ENCODE data around the gene ALG6.
A peak's percentile ranks its signal among the peaks of the same experiment; 100 is the strongest.
"Not testable (repeated sequence)": the region's sequence is repeated elsewhere in the genome, so short reads cannot be mapped to it uniquely, and the experiment has no call there.

ALG6 gene

DNA sequence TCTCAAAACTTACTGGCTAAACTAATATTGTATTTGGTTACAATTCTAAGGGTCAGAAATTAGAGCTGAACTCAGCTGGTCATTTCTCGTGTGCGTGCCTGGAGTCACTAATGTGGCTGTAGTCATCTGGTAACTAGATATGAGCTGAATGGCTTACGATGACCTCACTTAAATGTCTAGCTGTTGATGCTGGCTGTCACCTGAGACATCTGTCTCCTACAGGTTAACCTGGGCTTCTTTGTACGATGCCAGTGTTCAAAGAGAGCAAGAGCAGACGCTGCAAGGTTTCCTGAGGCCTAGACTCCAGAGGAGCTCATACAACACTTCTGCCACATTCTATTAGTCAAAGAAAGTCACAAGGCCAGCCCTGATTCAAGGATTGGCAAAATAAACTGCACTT is 17.1 kb upstream of the ALG6 start:
- Histone ChIP-seq H3K79me1 (ENCODE audit: low read length) (no peaks in the 10 kb centered on the region), H2BK15ac (replicated peaks; ENCODE audit: low read depth) (no peak overlapping the region), H4K5ac (ENCODE audit: low read length) (no peak overlapping the region), H4K8ac (ENCODE audit: low read depth, low read length) (no peak overlapping the region), H3K27ac (ENCODE audit: low read depth, low read length) (no peak overlapping the region), H3K36me3 (ENCODE audit: control insufficient read depth, insufficient read depth, low read length) (no peaks in the 10 kb centered on the region), H3K18ac (ENCODE audit: low read length) (no peak overlapping the region), H3K27me3 (ENCODE audit: insufficient read depth, low read length, poor library complexity) (no peaks in the 10 kb centered on the region), H3K79me2 (ENCODE audit: control insufficient read depth, insufficient read depth, low read length) (no peaks in the 10 kb centered on the region), H2BK5ac (ENCODE audit: low read length) (no peak overlapping the region), H3K23ac (ENCODE audit: low read length) (no peak overlapping the region), H3K56ac (ENCODE audit: low read length) (no peak overlapping the region), H3K4ac (ENCODE audit: low read depth, low read length) (no peak overlapping the region), H3K4me2 (ENCODE audit: low read length) (no peak overlapping the region), H3K4me3 (ENCODE audit: low read length) (no peak overlapping the region), H3K9ac (ENCODE audit: low read length) (no peak overlapping the region), H2BK120ac (ENCODE audit: low read depth, low read length) (no peak overlapping the region), H3K4me1 (ENCODE audit: control insufficient read depth, low read depth, low read length) (no peaks in the 10 kb centered on the region), H2AK5ac (ENCODE audit: low read length) (no peak overlapping the region)
- DNase-seq: no peak
- WGBS (ENCODE audit: extremely low coverage, insufficient coverage, low lambda C conversion rate): no CpG with 5 or more reads among the region's 5 CpGs

DNA sequence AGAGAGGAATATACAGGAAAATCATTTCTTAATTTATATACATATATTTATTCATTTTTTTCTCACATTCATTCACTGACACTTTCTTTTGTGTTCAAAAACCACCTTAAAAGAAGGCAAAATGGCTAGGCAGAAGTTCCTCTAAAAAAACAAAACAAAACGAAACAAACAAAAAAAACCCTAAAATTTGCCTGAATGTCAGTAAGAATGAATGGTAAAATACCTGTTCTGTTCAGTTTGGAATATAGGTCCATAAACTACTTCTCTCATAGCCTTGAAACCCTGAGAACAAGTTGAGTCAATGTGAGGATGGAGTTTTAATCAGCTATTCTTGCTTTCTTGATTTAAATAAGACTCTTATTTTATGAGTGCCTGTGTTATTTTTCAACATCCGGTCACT is 14.7 kb upstream of the ALG6 start:
- no peak for DNase-seq
- Histone ChIP-seq H2BK5ac (ENCODE audit: low read length) (no peak overlapping the region), H3K18ac (ENCODE audit: low read length) (no peak overlapping the region), H2AK5ac (ENCODE audit: low read length) (no peak overlapping the region), H3K9ac (ENCODE audit: low read length) (no peak overlapping the region), H4K5ac (ENCODE audit: low read length) (no peak overlapping the region), H3K27me3 (ENCODE audit: insufficient read depth, low read length, poor library complexity) (no peaks in the 10 kb centered on the region), H3K27ac (ENCODE audit: low read depth, low read length) (no peak overlapping the region), H3K4me1 (ENCODE audit: control insufficient read depth, low read depth, low read length) (no peaks in the 10 kb centered on the region), H3K36me3 (ENCODE audit: control insufficient read depth, insufficient read depth, low read length) (no peaks in the 10 kb centered on the region), H3K23ac (ENCODE audit: low read length) (no peak overlapping the region), H3K4me2 (ENCODE audit: low read length) (no peak overlapping the region), H3K4me3 (ENCODE audit: low read length) (no peak overlapping the region), H3K79me2 (ENCODE audit: control insufficient read depth, insufficient read depth, low read length) (no peaks in the 10 kb centered on the region), H2BK120ac (ENCODE audit: low read depth, low read length) (no peak overlapping the region), H3K56ac (ENCODE audit: low read length) (no peak overlapping the region), H4K8ac (ENCODE audit: low read depth, low read length) (no peak overlapping the region), H3K4ac (ENCODE audit: low read depth, low read length) (no peak overlapping the region), H3K79me1 (ENCODE audit: low read length) (no peaks in the 10 kb centered on the region), H2BK15ac (replicated peaks; ENCODE audit: low read depth) (no peak overlapping the region)
- no CpG with 5 or more reads among the region's 2 CpGs for WGBS (ENCODE audit: extremely low coverage, insufficient coverage, low lambda C conversion rate)

DNA sequence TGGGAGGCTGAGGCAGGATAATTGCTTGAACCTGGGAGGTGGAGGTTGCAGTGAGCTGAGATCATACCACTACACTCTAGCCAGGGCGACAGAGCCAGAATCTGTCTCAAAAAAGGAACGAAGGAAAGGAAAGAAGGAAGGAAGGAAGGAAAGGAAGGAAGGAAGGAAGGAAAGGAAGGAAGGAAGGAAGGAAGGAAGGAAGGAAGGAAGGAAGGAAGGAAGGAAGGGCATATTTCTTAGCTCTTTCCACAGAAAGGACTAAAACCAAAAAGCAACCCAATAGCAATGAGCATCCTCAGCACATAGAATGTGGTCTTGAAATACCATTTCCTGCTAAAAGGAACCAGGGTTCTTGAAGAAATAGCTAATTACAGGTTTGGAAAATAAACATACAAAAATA is 11.2 kb upstream of the ALG6 start:
- H3K4me1 ChIP-seq (ENCODE audit: control insufficient read depth, low read depth, low read length): not testable (repeated sequence)
- no CpG with 5 or more reads among the region's 2 CpGs for whole genome bisulfite sequencing (ENCODE audit: extremely low coverage, insufficient coverage, low lambda C conversion rate)

DNA sequence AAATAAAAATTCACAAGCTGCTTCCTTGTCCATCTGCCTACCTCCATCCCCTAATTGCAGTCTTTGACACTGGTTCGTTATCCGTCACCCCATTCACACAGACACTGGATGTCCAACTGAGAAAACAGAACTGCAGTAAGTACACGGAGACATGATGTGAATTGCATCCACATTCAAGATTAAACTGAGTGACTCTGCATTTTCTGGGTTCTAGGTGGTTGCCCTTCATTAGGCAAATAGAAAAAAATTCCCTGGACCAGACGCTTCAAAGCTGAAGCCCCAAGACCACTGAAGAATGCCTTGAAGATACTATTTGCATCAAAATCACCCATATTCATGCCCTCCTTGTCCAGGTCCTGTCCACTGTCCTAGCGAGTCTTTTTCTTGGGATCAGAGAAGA is 7.9 kb upstream of the ALG6 start:
- H2BK15ac ChIP-seq (replicated peaks; ENCODE audit: low read depth): no peak overlapping the region
- H3K4me2 ChIP-seq (ENCODE audit: low read length): no peak overlapping the region
- H3K23ac ChIP-seq (ENCODE audit: low read length): no peak overlapping the region
- H3K4me1 ChIP-seq (ENCODE audit: control insufficient read depth, low read depth, low read length): no peaks in the 10 kb centered on the region
- H4K5ac ChIP-seq (ENCODE audit: low read length): no peak overlapping the region
- H3K27me3 ChIP-seq (ENCODE audit: insufficient read depth, low read length, poor library complexity): no peaks in the 10 kb centered on the region
- no peak for DNase-seq
- H2BK5ac ChIP-seq (ENCODE audit: low read length): no peak overlapping the region
- H3K4me3 ChIP-seq (ENCODE audit: low read length): no peak overlapping the region
- no peak overlapping the region for H3K56ac ChIP-seq (ENCODE audit: low read length)
- no peak overlapping the region for H3K9ac ChIP-seq (ENCODE audit: low read length)
- no peak overlapping the region for H3K4ac ChIP-seq (ENCODE audit: low read depth, low read length)
- H3K79me2 ChIP-seq (ENCODE audit: control insufficient read depth, insufficient read depth, low read length): no peaks in the 10 kb centered on the region
- no peak overlapping the region for H3K18ac ChIP-seq (ENCODE audit: low read length)
- no peak overlapping the region for H3K27ac ChIP-seq (ENCODE audit: low read depth, low read length)
- no peak overlapping the region for H2AK5ac ChIP-seq (ENCODE audit: low read length)
- no peak overlapping the region for H4K8ac ChIP-seq (ENCODE audit: low read depth, low read length)
- H2BK120ac ChIP-seq (ENCODE audit: low read depth, low read length): no peak overlapping the region
- no peaks in the 10 kb centered on the region for H3K79me1 ChIP-seq (ENCODE audit: low read length)
- H3K36me3 ChIP-seq (ENCODE audit: control insufficient read depth, insufficient read depth, low read length): no peaks in the 10 kb centered on the region
- no CpG with 5 or more reads among the region's 5 CpGs for WGBS (ENCODE audit: extremely low coverage, insufficient coverage, low lambda C conversion rate)

More for the DNA sequence above, 11.2 kb upstream of the ALG6 start:
- H2BK5ac ChIP-seq (ENCODE audit: low read length); H2AK5ac ChIP-seq (ENCODE audit: low read length); H3K18ac ChIP-seq (ENCODE audit: low read length); H3K4me3 ChIP-seq (ENCODE audit: low read length); H3K4me2 ChIP-seq (ENCODE audit: low read length); H3K23ac ChIP-seq (ENCODE audit: low read length); H3K9ac ChIP-seq (ENCODE audit: low read length); H3K56ac ChIP-seq (ENCODE audit: low read length); H3K27me3 ChIP-seq (ENCODE audit: insufficient read depth, low read length, poor library complexity); H2BK15ac ChIP-seq (replicated peaks; ENCODE audit: low read depth); H3K79me1 ChIP-seq (ENCODE audit: low read length); H3K27ac ChIP-seq (ENCODE audit: low read depth, low read length); H2BK120ac ChIP-seq (ENCODE audit: low read depth, low read length); H4K5ac ChIP-seq (ENCODE audit: low read length); H3K79me2 ChIP-seq (ENCODE audit: control insufficient read depth, insufficient read depth, low read length); H3K36me3 ChIP-seq (ENCODE audit: control insufficient read depth, insufficient read depth, low read length); DNase-seq; H4K8ac ChIP-seq (ENCODE audit: low read depth, low read length); H3K4ac ChIP-seq (ENCODE audit: low read depth, low read length): not testable (repeated sequence)

DNA sequence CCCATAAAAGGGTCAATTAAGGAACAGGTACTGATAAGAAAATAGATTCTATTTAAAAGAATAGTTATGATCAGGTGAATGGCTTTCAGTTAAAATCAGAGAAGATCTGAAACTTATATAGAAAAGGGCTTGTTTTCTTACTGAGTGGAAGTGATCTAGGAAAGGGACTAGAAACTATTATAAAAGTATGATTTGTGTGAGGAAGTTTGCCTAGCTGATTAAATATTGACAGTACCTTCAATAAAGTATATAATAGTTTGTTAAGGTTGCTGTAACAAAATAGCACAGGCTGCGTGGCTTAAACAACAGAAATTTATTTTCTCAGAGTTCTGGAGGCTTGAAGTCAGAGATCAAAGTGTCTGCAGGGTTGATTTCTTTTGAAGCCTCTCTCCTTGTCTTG is 5.4 kb upstream of the ALG6 start:
- no peak overlapping the region for H3K4me3 ChIP-seq (ENCODE audit: low read length)
- WGBS (ENCODE audit: extremely low coverage, insufficient coverage, low lambda C conversion rate): no CpG with 5 or more reads among the region's 1 CpG
- no peak for DNase-seq

DNA sequence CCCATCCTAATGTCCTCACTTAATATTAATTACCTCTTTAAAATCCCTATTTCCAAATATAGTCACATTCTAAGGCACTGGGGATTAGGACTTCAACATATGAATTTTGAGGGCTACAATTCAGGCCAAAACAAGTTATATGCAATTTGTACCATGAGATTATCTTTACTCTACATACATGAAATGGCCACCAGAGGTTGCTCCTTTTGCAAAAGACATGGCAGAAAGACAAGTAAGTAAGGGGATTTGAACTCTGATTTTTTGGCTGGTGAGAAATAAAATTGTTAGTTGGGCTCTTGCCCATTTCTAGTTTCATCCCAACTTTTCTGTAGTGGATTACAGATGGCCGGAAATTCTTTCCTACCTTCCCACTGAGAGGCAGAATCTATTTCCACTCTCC is 4.8 kb upstream of the ALG6 start:
- no CpG with 5 or more reads among the region's 1 CpG for WGBS (ENCODE audit: extremely low coverage, insufficient coverage, low lambda C conversion rate)
- H3K36me3 ChIP-seq (ENCODE audit: control insufficient read depth, insufficient read depth, low read length): no peaks in the 10 kb centered on the region
- no peak overlapping the region for H3K9ac ChIP-seq (ENCODE audit: low read length)
- H3K18ac ChIP-seq (ENCODE audit: low read length): no peak overlapping the region
- no peaks in the 10 kb centered on the region for H3K79me1 ChIP-seq (ENCODE audit: low read length)
- no peaks in the 10 kb centered on the region for H3K79me2 ChIP-seq (ENCODE audit: control insufficient read depth, insufficient read depth, low read length)
- H2BK120ac ChIP-seq (ENCODE audit: low read depth, low read length): no peak overlapping the region
- H3K27ac ChIP-seq (ENCODE audit: low read depth, low read length): no peak overlapping the region
- DNase-seq: peak; percentile 2
- H3K4me3 ChIP-seq (ENCODE audit: low read length): no peak overlapping the region
- no peaks in the 10 kb centered on the region for H3K4me1 ChIP-seq (ENCODE audit: control insufficient read depth, low read depth, low read length)
- H2BK15ac ChIP-seq (replicated peaks; ENCODE audit: low read depth): no peak overlapping the region
- no peak overlapping the region for H3K56ac ChIP-seq (ENCODE audit: low read length)
- no peak overlapping the region for H4K5ac ChIP-seq (ENCODE audit: low read length)
- no peak overlapping the region for H3K4me2 ChIP-seq (ENCODE audit: low read length)
- H3K4ac ChIP-seq (ENCODE audit: low read depth, low read length): no peak overlapping the region
- H3K27me3 ChIP-seq (ENCODE audit: insufficient read depth, low read length, poor library complexity): no peaks in the 10 kb centered on the region
- no peak overlapping the region for H2AK5ac ChIP-seq (ENCODE audit: low read length)
- no peak overlapping the region for H4K8ac ChIP-seq (ENCODE audit: low read depth, low read length)
- H3K23ac ChIP-seq (ENCODE audit: low read length): no peak overlapping the region
- H2BK5ac ChIP-seq (ENCODE audit: low read length): no peak overlapping the region

More for the DNA sequence above, 5.4 kb upstream of the ALG6 start:
- H3K18ac ChIP-seq (ENCODE audit: low read length): no peak overlapping the region
- no peak overlapping the region for H4K8ac ChIP-seq (ENCODE audit: low read depth, low read length)
- H3K9ac ChIP-seq (ENCODE audit: low read length): no peak overlapping the region
- H3K23ac ChIP-seq (ENCODE audit: low read length): no peak overlapping the region
- H2BK120ac ChIP-seq (ENCODE audit: low read depth, low read length): no peak overlapping the region
- H3K36me3 ChIP-seq (ENCODE audit: control insufficient read depth, insufficient read depth, low read length): no peaks in the 10 kb centered on the region
- no peak overlapping the region for H3K56ac ChIP-seq (ENCODE audit: low read length)
- no peak overlapping the region for H2BK5ac ChIP-seq (ENCODE audit: low read length)
- no peaks in the 10 kb centered on the region for H3K4me1 ChIP-seq (ENCODE audit: control insufficient read depth, low read depth, low read length)
- H3K4ac ChIP-seq (ENCODE audit: low read depth, low read length): no peak overlapping the region
- H3K79me2 ChIP-seq (ENCODE audit: control insufficient read depth, insufficient read depth, low read length): no peaks in the 10 kb centered on the region
- no peak overlapping the region for H3K4me2 ChIP-seq (ENCODE audit: low read length)
- no peak overlapping the region for H3K27ac ChIP-seq (ENCODE audit: low read depth, low read length)
- no peaks in the 10 kb centered on the region for H3K79me1 ChIP-seq (ENCODE audit: low read length)
- no peak overlapping the region for H2BK15ac ChIP-seq (replicated peaks; ENCODE audit: low read depth)
- no peak overlapping the region for H2AK5ac ChIP-seq (ENCODE audit: low read length)
- no peak overlapping the region for H4K5ac ChIP-seq (ENCODE audit: low read length)
- H3K27me3 ChIP-seq (ENCODE audit: insufficient read depth, low read length, poor library complexity): no peaks in the 10 kb centered on the region

All from mesendoderm (in vitro differentiated cells).